Panc1 (cell line): Measurements from ENCODE around the gene CUX1. TPM values are rescaled to one million over a fixed set of nuclear protein-coding genes. Genes with fewer than 3 reads are reported as not detected.

Experiments
- ATAC-seq: fragments of 200-7000 bp; cut with Tn5 transposase; 2 replicates; pipeline ENCODE4 v1.9.1; 2020; ENCODE audit warnings: mild to moderate bottlenecking, moderate library complexity
- BruUV-seq: library from RNA; stranded (reverse); fragments of 400-500 nt; replicated peaks from 2 replicates; lab custom pipeline; 2021; lab: Mats Ljungman, UMichigan
- CTCF ChIA-PET: fragments of 300-600 bp; sonication (Branson Sonifier 250); formaldehyde crosslinking; loops from one replicate; lab custom pipeline; 2022; ENCODE audit warnings: antibody characterized with exemption; lab: Charles Lee
- POLR2A ChIA-PET: fragments of 300-600 bp; sonication (Branson Sonifier 250); formaldehyde crosslinking; loops from one replicate; lab custom pipeline; 2022; ENCODE audit warnings: antibody characterized with exemption; lab: Charles Lee
- DNase-seq: peaks from one replicate; pipeline ENCODE4 v3.0.0-alpha.2; 2010; ENCODE audit warnings: low read depth, low spot score
- H3K27ac ChIP-seq: 2 replicates; pipeline ENCODE4 v1.5.1; 2011; ENCODE audit warnings: mild to moderate bottlenecking, low read length, inconsistent platforms
- H3K27me3 ChIP-seq: fragments of 200-500 bp; sonication (Bioruptor generic); 2 replicates; pipeline ENCODE4 v1.6.0; 2014; ENCODE audit warnings: low read length, inconsistent platforms; ENCODE audit not compliant: control insufficient read depth, insufficient read depth
- H3K36me3 ChIP-seq: fragments of 200-500 bp; sonication (Bioruptor generic); 2 replicates; pipeline ENCODE4 v1.5.1; 2014; ENCODE audit warnings: inconsistent platforms, mild to moderate bottlenecking, low read length, moderate library complexity; ENCODE audit not compliant: control insufficient read depth, insufficient read depth
- H3K4me1 ChIP-seq: 2 replicates; pipeline ENCODE4 v1.5.1; 2011; ENCODE audit warnings: inconsistent platforms, mild to moderate bottlenecking, low read length, moderate library complexity; ENCODE audit not compliant: control insufficient read depth, insufficient read depth
- H3K4me3 ChIP-seq, 2 experiments: 2 replicates each; pipeline ENCODE4 v1.5.1; 2011 to 2012; ENCODE audit warnings: low read depth in 2 of 2, low read length in 2 of 2, mild to moderate bottlenecking in 2 of 2, inconsistent platforms in 1 of 2, moderate library complexity in 1 of 2
- H3K9me3 ChIP-seq: fragments of 200-500 bp; sonication (Bioruptor generic); 2 replicates; pipeline ENCODE4 v1.5.1; 2014; ENCODE audit warnings: low read depth, mild to moderate bottlenecking, inconsistent platforms, low read length, moderate library complexity; ENCODE audit not compliant: control insufficient read depth, insufficient read depth
- POLR2AphosphoS5 ChIP-seq: IDR thresholded peaks from 2 replicates; pipeline ENCODE4 v1.6.1; 2012; ENCODE audit warnings: mild to moderate bottlenecking, low read depth, low read length, moderate library complexity
- SIN3A ChIP-seq: IDR thresholded peaks from 2 replicates; pipeline ENCODE4 v1.6.1; 2012; ENCODE audit warnings: low read depth, mild to moderate bottlenecking, low read length, moderate library complexity, borderline replicate concordance; ENCODE audit not compliant: insufficient read depth
- TCF7L2 ChIP-seq: IDR thresholded peaks from 2 replicates; pipeline ENCODE4 v1.6.1; 2011; ENCODE audit warnings: mild to moderate bottlenecking, low read depth, low read length, inconsistent platforms
- in situ Hi-C: cut with HindIII; loops from 2 replicates; pipeline ENCODE4 v1.10.0; 2016; ENCODE audit warnings: low sequenced_read_pairs, low pct_unique_long_range_greater_than_20kb
- intact Hi-C: fragments of 100-400 bp; cut with micrococcal nuclease; formaldehyde crosslinking; loops from one replicate; pipeline ENCODE4 v1.10.0; 2022; ENCODE audit not compliant: unreplicated experiment
- total RNA-seq: library from RNA; stranded (reverse); gene quantifications from one replicate; pipeline ENCODE4 v1.2.1, GENCODE V29; 2021; ENCODE audit not compliant: unreplicated experiment
- TF ChIP-seq, protein P1 (sequence below), 2 experiments: IDR thresholded peaks; 2 replicates each; pipeline ENCODE4 v1.6.1; 2011 to 2012; ENCODE audit warnings: low read depth in 2 of 2, control low read depth in 1 of 2, low read length in 1 of 2, mild to moderate bottlenecking in 1 of 2, moderate library complexity in 1 of 2; ENCODE audit not compliant: insufficient read depth in 1 of 2
- TF ChIP-seq, protein P2 (sequence below): fragments of 450-650 bp; IDR thresholded peaks from 2 replicates; pipeline ENCODE4 v1.5.1; 2017; ENCODE audit warnings: mild to moderate bottlenecking

The CUX1 gene
- total RNA-seq, 1 experiment from 2014 or later = 50.9 TPM

DNA sequence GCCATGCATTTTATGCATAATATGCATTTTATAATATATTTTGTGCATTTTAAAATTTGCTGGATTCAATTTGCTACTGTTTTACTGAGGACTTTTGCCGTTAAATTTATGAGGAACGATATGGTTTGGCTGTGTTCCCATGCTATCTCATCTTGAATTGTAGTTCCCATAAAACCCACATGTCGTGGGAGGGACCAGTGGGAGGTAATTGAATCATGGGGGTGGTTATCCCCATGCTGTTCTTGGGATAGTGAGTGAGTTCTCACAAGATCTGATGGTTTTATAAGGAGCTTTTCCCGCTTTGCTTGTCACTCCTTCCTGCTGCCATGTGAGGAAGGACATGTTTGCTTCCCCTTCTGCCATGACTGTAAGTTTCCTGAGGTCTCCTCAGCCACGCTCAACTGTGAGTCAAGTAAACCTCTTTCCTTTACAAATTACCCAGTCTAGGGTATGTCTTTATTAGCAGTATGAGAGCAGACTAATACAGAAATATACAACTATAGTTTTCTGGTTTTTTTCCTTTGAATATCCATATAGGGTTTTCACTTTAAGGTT, 267.9 kb downstream of the CUX1 start:
- Histone ChIP-seq H3K36me3 (no peaks in the 10 kb centered on the region), H3K4me1 (no peaks in the 10 kb centered on the region), H3K27me3 (no peaks in the 10 kb centered on the region), H3K9me3 (no peaks in the 10 kb centered on the region; the same call in 1 of the 2 replicates), H3K27ac (no peak overlapping the region), H3K4me3 (no peak overlapping the region)
- CTCF ChIA-PET = no interaction called here
- in situ Hi-C loops (no loop called here), intact Hi-C loops (no loop called here)
- POLR2A ChIA-PET = no interaction called here
- no peak for TF ChIP-seq TCF7L2
- no peak for TF ChIP-seq POLR2AphosphoS5
- TF ChIP-seq, protein P1, sequence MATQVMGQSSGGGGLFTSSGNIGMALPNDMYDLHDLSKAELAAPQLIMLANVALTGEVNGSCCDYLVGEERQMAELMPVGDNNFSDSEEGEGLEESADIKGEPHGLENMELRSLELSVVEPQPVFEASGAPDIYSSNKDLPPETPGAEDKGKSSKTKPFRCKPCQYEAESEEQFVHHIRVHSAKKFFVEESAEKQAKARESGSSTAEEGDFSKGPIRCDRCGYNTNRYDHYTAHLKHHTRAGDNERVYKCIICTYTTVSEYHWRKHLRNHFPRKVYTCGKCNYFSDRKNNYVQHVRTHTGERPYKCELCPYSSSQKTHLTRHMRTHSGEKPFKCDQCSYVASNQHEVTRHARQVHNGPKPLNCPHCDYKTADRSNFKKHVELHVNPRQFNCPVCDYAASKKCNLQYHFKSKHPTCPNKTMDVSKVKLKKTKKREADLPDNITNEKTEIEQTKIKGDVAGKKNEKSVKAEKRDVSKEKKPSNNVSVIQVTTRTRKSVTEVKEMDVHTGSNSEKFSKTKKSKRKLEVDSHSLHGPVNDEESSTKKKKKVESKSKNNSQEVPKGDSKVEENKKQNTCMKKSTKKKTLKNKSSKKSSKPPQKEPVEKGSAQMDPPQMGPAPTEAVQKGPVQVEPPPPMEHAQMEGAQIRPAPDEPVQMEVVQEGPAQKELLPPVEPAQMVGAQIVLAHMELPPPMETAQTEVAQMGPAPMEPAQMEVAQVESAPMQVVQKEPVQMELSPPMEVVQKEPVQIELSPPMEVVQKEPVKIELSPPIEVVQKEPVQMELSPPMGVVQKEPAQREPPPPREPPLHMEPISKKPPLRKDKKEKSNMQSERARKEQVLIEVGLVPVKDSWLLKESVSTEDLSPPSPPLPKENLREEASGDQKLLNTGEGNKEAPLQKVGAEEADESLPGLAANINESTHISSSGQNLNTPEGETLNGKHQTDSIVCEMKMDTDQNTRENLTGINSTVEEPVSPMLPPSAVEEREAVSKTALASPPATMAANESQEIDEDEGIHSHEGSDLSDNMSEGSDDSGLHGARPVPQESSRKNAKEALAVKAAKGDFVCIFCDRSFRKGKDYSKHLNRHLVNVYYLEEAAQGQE (IDR thresholded peaks at IDR 0.05; ENCODE audit: insufficient read depth in 1 of 2, low read depth in 2 of 2, low read length in 1 of 2) = no peak
- TF ChIP-seq SIN3A = no peak
- TF ChIP-seq, protein P2, sequence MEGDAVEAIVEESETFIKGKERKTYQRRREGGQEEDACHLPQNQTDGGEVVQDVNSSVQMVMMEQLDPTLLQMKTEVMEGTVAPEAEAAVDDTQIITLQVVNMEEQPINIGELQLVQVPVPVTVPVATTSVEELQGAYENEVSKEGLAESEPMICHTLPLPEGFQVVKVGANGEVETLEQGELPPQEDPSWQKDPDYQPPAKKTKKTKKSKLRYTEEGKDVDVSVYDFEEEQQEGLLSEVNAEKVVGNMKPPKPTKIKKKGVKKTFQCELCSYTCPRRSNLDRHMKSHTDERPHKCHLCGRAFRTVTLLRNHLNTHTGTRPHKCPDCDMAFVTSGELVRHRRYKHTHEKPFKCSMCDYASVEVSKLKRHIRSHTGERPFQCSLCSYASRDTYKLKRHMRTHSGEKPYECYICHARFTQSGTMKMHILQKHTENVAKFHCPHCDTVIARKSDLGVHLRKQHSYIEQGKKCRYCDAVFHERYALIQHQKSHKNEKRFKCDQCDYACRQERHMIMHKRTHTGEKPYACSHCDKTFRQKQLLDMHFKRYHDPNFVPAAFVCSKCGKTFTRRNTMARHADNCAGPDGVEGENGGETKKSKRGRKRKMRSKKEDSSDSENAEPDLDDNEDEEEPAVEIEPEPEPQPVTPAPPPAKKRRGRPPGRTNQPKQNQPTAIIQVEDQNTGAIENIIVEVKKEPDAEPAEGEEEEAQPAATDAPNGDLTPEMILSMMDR = no peak
- DNase-seq (no peak), ATAC-seq (no peak)
- BruUV-seq = no TSS peak

DNA sequence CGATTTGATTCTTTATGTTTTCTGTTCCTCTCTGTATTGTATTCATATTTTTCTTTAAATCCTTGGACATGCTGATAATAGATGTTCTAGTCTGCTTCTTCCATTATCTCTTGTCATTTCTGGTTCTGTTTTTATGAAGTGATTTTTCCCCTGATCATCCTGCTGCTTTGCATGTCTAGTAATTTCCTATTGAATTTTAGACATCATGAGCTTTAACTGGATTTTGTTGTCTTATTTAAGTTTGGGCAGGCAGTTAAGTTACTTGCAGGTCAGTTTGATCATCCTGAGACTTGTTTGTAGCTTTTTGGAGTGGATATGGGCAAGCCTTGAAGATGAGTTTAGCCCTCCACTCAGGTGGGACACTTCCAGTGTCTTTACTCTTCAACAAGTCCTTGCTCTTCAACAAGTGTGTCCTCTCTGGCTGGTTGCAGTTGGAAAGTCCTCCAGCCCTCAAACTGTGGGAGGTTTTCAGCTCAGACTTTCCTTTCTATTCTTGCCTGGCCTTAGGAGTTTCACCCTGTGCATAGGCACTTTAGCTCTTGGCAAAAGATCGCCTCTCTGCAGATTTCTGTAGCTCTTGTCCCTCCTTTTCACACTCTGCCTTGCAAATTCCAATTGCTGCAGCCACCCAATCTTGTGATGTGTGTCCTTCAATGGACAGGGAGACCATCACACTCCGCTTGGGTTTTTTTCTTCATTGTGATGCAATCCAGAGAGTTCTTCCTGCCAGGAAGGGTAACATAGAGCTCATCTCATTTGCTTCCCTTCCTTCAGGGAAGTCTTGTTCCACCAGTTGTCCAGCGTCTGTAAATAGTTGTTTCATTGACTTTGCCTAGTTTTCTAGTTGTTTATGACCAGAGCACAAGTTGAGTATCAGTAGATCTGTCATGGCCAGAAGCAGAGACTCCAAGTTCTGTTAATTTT, 272.0 kb downstream of the CUX1 start:
- H3K9me3 ChIP-seq = no peaks in the 10 kb centered on the region; the same call in 1 of the 2 replicates
- POLR2A ChIA-PET = no interaction called here
- in situ Hi-C loops = no loop called here
- H3K27ac ChIP-seq = no peak overlapping the region
- BruUV-seq = no TSS peak
- DNase-seq (no peak), ATAC-seq (no peak)
- no peaks in the 10 kb centered on the region for H3K36me3 ChIP-seq
- CTCF ChIA-PET = interaction anchor here (0.6 kb wide), 1 partner anchor 132 kb away, joined by 3 read pairs; no protein-coding TSS in a partner anchor
- H3K4me1 ChIP-seq = no peaks in the 10 kb centered on the region
- H3K4me3 ChIP-seq = no peak overlapping the region
- TF ChIP-seq SIN3A (no peak), POLR2AphosphoS5 (no peak)
- intact Hi-C loops = no loop called here
- H3K27me3 ChIP-seq = no peaks in the 10 kb centered on the region
